DOHH2 (cell line): ENCODE data around the gene PALLD.

Experiments used
- CTCF ChIP-seq: fragments of 200-600 bp; sonication (generic); IDR thresholded peaks from one replicate; pipeline ENCODE4 v1.5.1; 2014; ENCODE audit warnings: antibody characterized with exemption, mild to moderate bottlenecking, low read depth, low read length; ENCODE audit not compliant: poor library complexity, severe bottlenecking
- EZH2phosphoT487 ChIP-seq: fragments of 200-600 bp; sonication (generic); IDR thresholded peaks from 2 replicates; pipeline ENCODE4 v1.6.1; 2017; ENCODE audit warnings: borderline replicate concordance, mild to moderate bottlenecking, antibody characterized with exemption, low read length, moderate library complexity, mixed read lengths

- TF ChIP-seq CTCF (no peak), EZH2phosphoT487 (no peak)
Observed at GRCh38 chr4:168633064-168633463, 136.2 kb downstream of the PALLD start.
